GM21529 (cell line): ENCODE results near the gene RANBP17.

Experiments used
- ATAC-seq: cut with Tn5 transposase; IDR thresholded peaks from one replicate; pipeline ENCODE4 v1.9.1; 2021; ENCODE audit not compliant: unreplicated experiment

RANBP17 gene

DNA sequence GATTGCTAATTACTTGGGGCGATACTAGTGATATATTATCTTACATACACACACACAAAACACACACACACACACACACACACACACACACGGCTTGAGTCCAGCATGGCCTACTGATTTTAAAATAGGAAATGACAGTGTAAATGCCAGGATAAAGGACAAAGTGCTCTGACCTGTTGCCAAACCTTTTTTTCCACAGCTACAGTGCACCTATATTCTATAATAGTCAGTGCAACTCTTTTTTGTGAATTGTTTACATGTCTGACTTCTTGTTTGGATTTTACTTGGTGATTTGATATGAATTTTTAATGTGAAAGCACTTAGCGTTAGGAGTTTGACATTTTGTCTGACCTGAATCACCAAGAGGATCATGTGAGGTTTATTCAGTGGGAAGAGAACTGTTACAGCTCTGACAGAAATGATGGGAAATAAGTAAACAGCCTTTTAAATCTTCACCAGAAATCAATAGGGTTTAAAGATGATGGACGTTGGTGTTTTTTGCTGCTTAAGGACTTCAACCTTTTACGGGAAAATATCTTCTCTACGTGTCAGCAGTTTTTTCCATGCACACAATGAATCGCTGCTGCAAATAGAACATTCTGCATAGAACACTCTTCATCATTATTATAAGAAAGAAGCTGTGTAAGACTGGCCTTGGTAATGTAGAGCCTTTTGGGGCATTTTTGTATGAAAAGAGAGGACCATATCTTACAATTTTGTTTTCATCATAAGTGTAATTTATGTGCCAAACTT, 218.5 kb downstream of the RANBP17 start:
- no peak for ATAC-seq

DNA sequence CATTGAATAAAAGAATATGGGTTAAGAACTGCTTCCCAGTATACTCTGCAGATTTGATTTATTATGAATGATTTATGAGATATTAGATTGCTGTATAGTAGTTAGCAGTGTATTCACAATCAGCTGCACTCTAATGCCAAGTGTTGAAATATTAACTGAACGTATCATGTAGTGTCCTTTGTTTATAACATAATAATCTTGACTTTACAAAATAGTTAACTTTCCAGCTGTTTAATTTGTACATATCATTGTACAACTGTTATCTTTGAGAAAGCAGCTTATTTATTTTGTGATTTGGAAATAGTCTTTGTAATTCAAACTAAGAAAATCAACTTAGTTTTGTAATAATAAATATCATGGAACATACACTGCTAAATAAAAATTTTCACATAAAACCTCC, 219.5 kb downstream of the RANBP17 start:
- no peak for ATAC-seq

DNA sequence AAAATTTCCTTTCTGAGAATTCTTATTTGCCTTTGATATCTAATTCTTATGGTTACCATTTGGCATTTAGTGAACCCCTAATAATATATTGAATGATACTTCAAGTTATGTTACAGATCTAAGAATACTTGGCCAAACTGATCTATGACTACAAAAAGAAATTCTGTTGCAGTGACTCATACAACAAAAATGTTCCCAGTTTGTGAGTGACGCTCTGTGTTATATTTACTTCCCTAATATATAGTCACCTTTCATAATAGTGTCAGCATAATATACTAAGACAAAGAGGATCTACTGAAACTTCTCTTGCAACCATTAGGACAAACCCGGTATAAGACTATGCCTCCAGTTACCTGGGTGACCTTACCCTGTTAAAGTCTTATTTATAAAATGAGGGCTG, 230.4 kb downstream of the RANBP17 start:
- no peak for ATAC-seq

DNA sequence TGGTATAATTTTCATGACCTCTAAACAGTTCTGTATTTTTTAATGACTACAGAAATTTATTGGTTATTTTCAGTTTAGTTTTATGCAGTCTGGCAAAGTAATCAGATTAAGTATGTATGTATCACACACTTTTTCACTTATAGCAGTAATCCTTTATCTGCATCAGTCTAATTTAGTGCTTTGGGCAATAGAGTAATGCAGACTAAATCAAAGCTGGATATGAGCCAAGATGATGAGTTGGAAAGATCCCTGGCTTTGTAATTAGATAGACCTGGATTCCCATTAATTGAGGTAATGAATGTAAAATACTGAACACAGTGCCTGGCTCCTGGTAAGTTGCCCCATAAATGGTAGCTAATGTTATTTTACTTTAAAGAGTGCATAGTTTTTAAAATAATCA, 231.8 kb downstream of the RANBP17 start:
- no peak for ATAC-seq

DNA sequence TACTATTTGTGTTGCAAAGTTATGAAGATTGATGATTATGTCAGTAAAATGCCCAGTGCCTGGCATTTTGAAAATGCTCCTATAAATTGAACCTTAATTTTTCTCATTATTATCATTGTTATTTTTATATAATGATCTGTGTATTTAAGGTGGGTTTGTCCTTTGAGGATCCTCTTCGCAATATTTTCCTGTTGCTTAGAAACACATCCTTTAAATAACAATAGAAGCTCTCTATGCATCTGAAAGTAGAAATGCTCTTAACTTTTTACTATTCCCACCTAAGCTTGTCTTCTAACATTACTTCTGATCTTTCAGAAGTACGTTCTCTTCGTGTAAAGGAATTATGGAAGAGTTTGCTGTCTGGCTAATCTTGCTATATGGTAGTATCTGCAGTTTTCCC, 232.5 kb downstream of the RANBP17 start:
- ATAC-seq: no peak

DNA sequence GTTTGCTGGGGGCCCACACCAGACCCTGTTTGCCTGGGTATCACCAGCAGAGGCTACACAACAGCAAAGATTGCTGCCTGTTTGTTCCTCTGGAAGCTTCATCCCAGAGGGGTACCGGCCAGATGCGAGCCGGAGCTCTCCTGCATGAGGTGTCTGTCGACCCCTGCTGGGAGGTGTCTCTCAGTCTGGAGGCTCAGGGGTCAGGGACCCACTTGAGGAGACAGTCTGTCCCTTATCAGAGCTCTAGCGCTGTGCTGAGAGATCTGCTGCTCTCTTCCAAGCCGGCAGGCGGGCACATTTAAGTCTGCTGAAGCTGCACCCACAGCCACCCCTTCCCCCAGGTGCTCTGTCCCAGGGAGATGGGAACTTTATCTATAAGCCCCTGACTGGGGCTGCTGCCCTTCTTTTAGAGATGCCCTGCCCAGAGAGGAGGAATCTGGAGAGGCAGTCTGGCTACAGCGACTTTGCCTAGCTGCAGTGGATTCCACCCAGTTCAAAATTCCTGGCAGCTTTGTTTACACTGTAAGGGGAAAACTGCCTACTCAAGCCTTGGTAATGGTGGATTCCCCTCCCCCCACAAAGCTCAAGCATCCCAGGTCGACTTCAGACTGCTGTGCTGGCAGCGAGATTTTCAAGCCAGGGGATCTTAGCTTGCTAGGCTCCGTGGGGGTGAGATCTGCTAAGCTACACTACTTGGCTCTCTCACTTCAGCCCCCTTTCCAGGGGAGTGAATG, 241.2 kb downstream of the RANBP17 start:
- ATAC-seq: no peak

DNA sequence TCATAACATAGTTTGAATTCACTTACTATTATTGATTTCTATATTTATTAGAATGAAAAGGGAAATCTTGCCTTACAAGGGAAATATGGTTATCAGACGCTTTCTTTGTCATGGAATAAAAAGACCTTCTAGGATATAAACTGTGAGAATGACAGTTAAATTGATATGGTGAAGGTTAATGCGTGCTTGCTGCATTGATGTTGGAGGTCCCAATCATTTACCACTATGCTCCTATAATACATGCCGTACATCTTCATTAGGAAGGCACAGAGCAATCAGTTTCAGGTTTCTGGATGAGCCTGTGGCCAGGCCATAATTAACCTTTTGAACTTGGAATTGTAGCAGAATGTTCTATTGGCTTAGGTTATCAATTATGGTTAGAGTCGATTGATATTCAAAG, 245.9 kb downstream of the RANBP17 start:
- ATAC-seq: no peak

DNA sequence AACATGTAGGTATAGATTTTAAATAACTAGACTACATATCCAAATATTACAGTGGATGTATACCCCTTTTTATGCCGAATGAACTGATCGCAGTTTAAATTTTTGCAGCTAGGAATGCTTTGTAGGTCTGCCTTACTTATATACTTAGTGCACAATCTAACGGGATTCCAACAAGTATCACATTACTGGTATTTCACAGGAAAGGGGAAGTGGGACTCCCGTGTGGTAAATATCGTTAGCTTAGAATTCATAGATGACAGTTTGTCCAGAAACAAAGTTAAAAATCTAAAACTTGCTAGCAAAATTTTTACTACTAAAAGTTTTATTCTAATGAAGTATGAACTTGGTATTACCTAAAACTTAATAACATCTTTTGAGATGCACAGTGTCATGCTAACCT, 253.7 kb downstream of the RANBP17 start:
- no peak for ATAC-seq

DNA sequence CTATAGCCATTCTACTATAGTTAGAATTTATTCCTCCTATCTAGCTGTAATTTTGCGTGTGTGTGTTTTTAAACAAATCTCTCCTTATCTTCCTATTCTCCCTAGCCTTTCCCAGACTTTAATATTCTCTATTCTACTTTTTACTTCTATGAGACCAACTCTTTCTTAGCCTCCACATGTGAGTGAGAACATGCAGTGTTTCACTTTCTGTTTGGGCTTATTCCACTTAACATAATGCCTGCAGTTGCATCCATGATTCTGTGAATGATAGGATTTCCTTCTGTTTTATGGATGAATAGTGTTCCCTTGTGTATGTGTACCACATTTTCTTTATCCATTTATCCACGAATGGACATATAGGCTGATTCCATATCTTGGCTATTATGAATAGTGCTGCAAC, 254.9 kb downstream of the RANBP17 start:
- ATAC-seq: no peak

DNA sequence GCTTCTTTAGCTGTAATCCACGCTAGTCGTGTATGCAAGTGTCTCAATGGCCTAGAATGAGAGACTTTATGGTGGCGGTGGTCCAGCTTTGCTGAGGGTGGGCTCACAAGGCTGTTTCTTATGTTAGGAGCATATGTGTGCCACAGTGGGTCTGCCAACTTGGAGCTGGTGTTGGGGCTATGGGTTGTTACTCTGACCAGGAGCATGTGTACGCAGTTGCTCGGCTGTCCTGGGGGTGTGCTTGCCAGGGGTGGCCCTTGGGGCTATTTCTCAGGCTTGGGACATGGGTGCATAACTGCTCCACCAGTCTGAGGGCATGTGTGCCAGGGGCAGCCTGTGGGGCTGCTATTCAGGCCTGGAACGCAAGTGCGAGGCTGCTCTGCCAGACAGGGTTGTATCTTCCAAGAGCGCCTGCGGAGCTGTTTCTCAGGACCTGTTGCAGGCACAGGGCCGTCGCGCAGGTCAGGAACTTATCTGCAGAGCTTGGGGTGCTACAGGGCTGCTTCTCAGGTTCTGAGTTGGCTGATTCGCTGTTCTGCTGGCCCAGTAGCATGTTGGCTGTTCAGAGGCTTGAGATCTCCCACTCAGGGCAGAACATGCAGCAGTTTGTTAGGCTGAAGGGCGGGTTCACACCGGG, 259.3 kb downstream of the RANBP17 start:
- no peak for ATAC-seq

DNA sequence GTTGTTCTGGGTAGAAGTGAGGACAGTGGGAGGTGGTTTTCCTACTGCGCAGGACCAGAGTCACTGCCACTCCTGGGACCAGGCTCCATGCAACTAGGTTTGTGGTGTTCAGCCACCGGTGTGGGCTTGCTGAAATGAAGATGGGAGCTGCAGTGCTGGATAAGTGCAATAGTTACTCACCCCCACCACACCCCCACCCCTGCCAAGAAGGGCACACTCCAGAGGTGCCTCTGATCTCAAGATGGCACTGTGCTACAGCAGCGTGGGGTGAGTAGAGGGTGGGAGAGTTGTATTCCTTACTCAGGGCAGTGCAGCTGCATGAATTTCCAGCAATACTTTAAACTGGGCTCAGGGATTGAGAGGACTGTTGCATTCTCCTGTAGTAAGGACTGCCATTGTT, 259.8 kb downstream of the RANBP17 start:
- no peak for ATAC-seq

DNA sequence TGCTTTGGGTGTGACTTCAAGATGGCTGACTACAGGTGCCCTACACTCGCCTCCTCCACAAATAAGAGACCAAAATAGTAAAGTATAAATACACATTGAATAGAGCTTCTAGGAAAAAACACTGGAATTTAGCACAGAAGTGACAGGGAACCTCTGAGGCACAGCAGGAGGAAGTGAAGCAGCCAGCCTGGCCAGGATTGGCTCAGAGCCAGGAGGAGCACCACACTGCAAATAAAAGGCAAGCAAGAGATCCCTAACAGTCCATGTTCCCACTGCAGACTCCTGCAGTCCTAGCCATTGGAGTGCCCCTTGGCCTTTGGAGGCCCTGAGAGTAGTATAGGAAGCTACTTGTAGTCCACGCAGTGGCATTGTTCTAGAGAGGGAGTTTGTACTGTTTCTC, 260.6 kb downstream of the RANBP17 start:
- ATAC-seq: no peak

DNA sequence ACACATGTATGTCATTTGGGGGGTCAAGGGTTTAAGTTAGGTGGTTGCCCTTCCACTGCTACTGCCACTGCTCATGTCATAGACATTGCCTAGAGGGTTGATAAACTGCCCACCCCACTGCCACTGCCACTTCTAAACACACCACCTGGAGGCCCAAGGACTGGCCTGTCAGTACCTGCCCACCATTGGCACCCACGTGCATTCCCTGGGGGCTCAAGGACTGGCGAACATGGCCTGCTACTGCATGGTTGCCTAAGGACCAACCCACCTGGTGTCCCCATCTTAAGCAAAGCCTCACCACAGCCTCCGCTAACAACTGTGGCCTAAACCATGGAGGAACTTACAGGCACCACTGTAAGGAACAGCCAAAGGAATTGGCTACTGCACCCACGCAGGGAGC, 261.6 kb downstream of the RANBP17 start:
- ATAC-seq: no peak

DNA sequence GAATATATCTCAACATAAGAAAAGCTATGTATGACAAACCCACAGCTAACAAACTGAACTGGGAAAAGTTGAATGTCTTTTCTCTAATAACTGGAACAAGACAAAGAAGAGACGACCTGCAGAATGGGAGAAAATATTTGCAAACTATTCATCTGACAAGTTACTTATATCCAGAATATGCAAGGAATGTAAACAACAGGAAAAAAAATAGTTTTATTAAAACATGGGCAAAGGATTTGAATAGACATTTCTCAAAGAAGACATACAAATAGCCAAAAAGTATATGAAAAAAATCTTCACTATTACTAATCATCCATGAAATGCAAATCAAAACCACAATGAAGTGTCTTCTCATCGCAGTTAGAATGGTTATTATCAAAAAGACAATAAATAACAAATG, 265.5 kb downstream of the RANBP17 start:
- no peak for ATAC-seq

DNA sequence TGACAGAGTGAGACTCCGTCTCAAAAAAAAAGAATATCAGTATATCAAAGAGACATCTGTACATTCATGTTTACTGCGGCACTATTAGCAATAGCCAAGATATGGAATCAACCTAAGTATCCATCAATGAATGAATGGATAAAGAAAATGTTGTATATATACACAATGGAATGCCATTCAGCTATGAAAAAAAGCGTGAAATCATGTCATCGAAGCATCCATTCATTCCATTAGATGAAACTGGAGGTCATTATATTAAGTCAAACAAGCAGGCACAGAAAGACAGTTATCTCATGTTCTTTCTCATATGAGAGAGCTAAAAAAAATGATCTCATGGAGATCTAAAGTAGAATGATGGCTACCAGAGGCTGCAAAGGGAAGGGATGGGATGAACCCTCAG, 266.3 kb downstream of the RANBP17 start:
- no peak for ATAC-seq

DNA sequence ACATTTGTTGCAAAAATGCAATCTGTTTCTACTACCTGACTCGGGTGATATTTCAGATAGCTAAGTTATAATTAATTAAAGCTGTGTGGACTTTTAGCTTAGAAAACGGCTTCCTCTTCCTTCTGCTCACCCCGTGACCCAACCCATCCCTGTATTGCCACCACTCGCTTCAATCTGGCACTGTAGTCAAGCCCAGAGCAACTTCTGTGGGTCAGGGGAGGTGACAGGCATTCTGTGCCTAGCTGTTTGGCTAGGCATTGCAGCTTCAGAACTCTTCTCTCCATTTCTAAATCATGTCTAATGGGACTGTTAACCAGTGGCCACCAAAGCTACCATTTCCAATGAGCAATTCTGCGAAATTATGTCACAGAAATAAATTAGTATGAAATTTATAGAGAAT, 267.5 kb downstream of the RANBP17 start:
- ATAC-seq: no peak

DNA sequence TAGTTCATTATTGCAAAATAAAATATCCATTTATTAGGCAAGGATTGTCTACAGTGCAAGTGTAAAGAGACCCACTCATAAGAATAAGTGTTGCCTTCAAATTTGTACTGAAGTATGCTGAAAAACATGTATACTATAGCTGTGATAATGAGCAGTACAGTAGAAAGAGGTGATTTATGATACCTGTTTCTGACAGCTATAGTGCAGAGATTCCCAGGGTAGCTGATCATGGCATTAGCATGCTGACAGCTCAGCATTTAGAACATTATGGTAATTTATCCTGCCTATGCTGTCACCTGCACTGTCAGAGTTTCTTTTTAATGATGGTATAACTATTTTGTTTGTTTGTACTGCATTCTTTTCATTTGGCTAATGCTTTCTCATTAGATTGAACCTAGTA, 269.7 kb downstream of the RANBP17 start:
- ATAC-seq: no peak

DNA sequence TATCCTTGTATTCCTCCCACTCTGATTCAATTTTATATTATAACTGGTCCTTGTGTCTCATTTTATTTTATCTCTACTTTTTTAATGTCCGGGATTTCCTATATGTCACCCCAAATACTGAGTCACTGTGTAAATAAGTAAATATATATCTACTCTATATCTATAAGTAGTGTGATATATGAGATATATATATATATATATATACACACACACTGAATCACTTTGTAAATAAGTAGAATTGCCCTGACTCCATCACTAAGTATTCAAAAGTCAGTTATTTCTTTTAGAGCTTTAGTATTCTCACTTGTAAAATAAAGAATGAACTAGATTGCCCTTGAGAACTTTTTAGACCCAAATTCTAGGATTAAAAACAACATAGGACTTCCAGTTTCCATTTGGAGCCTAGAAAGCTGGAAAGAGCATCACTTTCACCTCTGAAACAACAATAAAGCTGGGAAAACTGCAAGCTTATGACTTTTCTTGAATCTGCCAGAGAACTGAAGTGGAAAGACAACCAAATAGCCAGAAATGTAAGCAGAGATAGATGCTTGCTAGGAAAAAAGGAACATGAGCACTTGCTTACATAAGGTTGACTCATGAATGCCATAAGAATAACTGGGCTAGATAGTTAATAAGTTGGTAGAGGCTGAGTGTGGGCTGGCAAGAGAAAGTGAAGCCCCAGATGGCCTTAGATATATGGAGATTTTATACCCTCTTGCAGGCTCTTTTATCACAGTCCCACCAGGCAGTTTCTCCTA, 276.1 kb downstream of the RANBP17 start:
- no peak for ATAC-seq

DNA sequence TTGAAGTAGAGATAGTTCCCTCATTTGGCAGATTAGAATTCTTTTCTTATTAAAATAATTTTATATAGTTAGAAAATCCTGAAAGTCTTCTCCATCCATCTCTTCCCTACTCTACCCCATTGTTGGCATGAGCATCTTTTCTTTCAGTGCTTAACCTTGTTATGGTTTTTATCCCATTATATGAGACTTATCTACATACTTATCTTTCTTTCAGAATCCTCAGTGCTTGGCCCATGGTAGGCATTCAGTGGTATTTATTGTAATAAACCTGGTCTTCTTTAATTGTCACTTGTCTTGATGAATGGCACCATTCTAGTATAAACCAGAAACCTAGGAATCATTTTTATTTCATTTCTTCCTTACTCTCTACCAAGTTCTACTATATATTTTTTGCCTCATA, 277.4 kb downstream of the RANBP17 start:
- ATAC-seq: no peak

DNA sequence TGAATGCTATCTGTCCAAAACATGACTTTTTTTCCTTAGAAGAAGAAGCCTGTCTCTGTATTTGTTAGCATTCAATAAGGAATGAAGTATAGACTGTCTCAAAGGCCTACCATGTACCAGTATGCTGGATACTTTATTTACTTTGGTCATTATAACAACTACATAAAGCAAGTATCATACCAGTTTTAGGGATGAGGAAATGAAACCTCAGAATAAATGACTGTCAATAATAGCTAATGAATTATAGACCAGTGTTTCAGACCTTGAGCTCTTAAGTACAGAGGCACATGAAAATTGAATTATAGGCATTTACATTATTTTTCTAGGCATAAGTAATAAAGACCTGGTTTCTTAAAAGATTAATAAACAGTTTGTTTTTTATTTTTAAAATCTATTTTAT, 280.8 kb downstream of the RANBP17 start:
- ATAC-seq: no peak

DNA sequence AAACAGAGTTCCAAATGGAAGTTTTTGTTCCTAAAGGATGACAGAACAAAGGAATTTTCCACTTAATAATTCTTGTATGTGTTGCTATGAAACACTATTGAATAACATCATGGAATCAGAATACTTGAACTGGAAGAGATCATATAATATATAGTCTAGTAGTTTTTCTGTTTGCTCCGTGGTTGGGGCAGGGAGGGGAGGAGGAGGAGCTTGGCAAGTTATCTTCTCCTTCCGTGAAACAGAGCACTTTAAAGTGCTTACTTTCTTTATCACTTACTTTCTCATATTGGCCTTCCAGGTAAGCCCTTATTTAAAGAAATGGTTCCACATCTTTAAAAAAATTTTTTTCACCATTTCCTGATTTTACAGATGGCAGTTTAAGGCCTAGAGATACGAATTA, 281.4 kb downstream of the RANBP17 start:
- no peak for ATAC-seq

DNA sequence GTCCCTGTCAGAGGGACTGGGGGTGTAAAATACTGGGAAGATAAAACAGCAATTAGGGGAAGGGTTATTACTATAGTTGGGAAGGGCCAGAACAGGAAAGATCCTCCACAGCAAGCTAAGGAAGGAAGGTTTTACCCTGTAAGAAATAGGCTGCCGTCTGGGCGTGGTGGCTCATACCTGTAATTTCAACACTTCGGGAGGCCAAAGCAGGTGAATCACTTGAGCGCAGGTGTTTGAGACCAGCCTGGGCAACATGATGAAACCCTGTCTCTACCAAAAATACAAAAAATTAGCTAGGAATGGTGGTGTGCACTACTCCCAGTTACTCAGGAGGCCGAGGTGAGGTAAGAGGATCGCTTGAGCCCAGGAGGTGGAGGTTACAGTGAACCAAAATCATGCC, 282.1 kb downstream of the RANBP17 start:
- ATAC-seq: no peak
